NT2/D1 (cell line): ENCODE measurements around the gene SCAF8.

Source experiments
- DNase-seq: peaks from one replicate; pipeline ENCODE4 v3.0.0-alpha.2; 2011; ENCODE audit warnings: low read depth, low spot score
- H3K27me3 ChIP-seq: 2 replicates; pipeline ENCODE4 v1.6.0; 2011; ENCODE audit warnings: mild to moderate bottlenecking; ENCODE audit not compliant: insufficient read length, insufficient read depth
- H3K36me3 ChIP-seq: 2 replicates; pipeline ENCODE4 v1.6.1; 2011; ENCODE audit warnings: mild to moderate bottlenecking, low read length, mixed read lengths; ENCODE audit not compliant: insufficient read depth, insufficient read length
- H3K4me1 ChIP-seq: 2 replicates; pipeline ENCODE4 v1.5.1; 2011; ENCODE audit not compliant: insufficient read depth, insufficient read length
- H3K4me3 ChIP-seq: 2 replicates; pipeline ENCODE4 v1.5.1; 2011; ENCODE audit warnings: low read depth; ENCODE audit not compliant: insufficient read length
- H3K9ac ChIP-seq: 2 replicates; pipeline ENCODE4 v1.6.0; 2011; ENCODE audit warnings: low read depth; ENCODE audit not compliant: insufficient read length
- H3K9me3 ChIP-seq: 2 replicates; pipeline ENCODE4 v1.5.1; 2011; ENCODE audit warnings: mild to moderate bottlenecking, low read length; ENCODE audit not compliant: insufficient read depth
- SUZ12 ChIP-seq: IDR thresholded peaks from 2 replicates; pipeline ENCODE4 v1.6.1; 2011; ENCODE audit not compliant: insufficient read length, insufficient read depth; ENCODE audit errors: extremely low read depth
- YY1 ChIP-seq: IDR thresholded peaks from 2 replicates; pipeline ENCODE4 v1.6.1; 2011; ENCODE audit not compliant: insufficient read length, insufficient read depth
- ZNF274 ChIP-seq: IDR thresholded peaks from 2 replicates; pipeline ENCODE4 v1.6.1; 2011; ENCODE audit warnings: mild to moderate bottlenecking, low read depth, low read length

The SCAF8 gene

DNA sequence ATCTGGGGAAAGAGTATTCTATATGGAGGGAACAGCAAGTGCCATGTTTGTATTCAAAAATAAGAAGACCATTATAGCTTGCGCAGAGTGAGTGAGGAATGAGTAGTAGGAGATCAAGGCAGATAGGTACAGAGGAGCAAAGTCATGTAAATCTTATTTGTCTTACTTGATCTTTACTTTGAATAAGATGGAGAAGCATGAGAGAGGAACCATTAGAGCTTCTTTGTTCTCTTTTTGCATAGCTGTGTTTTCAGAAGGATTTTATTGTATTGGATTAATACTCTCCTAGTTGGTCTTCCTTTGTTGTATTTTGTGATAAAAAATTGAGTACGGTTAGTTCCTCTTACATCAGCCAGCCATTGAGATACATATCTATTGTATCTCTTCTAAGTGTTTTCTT, 88.4 kb downstream of the SCAF8 start:
- H3K9me3 ChIP-seq: no peaks in the 10 kb centered on the region
- DNase-seq: no peak
- no peak for TF ChIP-seq SUZ12
- TF ChIP-seq ZNF274: no peak
- TF ChIP-seq YY1: no peak

DNA sequence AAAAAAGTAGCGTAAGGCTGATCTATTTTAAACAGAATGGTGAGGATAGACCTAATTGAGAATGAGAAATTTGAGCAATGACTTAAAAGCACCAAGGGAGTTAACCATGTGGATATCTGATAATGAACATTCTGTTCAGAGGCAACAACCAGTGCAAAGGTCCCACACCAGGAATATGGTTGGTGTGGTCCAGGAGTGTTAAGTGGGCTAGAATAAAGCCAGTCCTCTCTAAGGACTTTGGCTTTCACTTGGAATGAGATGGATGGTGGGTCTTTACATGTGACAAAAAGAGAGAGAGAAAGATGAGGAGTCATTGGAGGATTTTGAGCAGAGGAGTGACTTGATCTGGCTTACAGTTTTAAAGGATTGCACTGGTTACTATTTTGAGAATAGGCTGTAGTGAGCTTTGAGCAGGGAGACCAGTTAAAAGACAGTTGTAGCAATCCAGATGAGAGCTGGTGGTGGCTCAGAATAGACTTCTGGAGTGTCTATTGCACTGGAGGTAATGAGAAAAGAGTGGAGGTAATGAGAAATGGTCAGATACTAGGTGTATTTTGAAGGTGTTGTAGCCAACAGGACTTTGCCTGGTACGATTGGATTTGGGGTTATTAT, 89.8 kb downstream of the SCAF8 start:
- peaks cover 80% of the 10 kb centered on the region for H3K36me3 ChIP-seq
- TF ChIP-seq SUZ12 (no peak), YY1 (no peak), ZNF274 (no peak)
- H3K9ac ChIP-seq: no peak overlapping the region
- no peak overlapping the region for H3K4me3 ChIP-seq
- H3K4me1 ChIP-seq: no peaks in the 10 kb centered on the region
- H3K27me3 ChIP-seq: no peaks in the 10 kb centered on the region
- H3K9me3 ChIP-seq: no peaks in the 10 kb centered on the region
- no peak for DNase-seq

More for the DNA sequence above, 88.4 kb downstream of the SCAF8 start:
- Histone ChIP-seq H3K4me3 (no peak overlapping the region), H3K4me1 (no peaks in the 10 kb centered on the region), H3K36me3 (peaks cover 86% of the 10 kb centered on the region), H3K9ac (no peak overlapping the region), H3K27me3 (no peaks in the 10 kb centered on the region)

DNA sequence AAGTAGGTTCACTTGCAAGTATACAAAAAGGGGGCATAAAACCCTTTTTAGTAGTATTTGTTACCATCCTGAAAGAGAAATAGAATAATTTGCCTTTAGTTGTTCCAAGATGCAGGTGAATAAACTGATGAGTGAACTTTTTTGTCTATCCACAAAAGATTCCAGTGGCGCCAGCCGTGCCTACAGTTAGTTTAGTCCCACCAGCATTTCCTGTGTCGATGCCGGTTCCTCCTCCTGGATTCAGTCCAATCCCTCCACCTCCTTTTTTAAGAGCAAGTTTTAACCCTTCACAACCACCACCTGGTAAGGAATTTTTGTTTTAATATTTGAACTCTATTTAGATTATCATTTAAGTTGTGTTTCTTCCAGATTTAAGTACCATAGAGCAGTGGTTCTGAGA, 90.9 kb downstream of the SCAF8 start:
- Histone ChIP-seq H3K4me1 (no peaks in the 10 kb centered on the region), H3K27me3 (no peaks in the 10 kb centered on the region), H3K9me3 (no peaks in the 10 kb centered on the region), H3K4me3 (no peak overlapping the region), H3K36me3 (peaks cover 72% of the 10 kb centered on the region), H3K9ac (no peak overlapping the region)
- no peak for DNase-seq
- TF ChIP-seq ZNF274: no peak
- TF ChIP-seq YY1: no peak
- TF ChIP-seq SUZ12: no peak

DNA sequence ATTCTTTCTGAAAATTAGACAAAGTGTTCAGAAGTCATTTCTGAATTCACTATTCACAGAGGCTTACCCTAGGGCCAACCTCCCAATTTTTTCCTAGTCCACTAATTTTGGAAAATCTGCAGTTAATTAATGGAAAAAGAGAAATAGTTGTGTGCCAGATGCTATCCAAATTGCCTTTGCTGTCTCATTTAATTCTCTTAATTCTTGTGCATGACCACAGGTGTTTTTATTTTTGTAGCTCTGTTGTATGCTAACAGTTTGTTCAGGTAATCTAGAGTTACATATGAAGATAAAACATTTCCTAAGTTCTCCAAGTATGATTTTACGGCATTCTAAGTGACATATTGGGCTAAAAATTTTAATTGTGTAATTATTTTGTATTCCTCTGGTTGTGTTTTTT, 96.8 kb downstream of the SCAF8 start:
- H3K4me3 ChIP-seq: no peak overlapping the region
- peaks cover 50% of the 10 kb centered on the region for H3K36me3 ChIP-seq
- no peaks in the 10 kb centered on the region for H3K9me3 ChIP-seq
- H3K27me3 ChIP-seq: no peaks in the 10 kb centered on the region
- no peak for TF ChIP-seq ZNF274
- no peak for TF ChIP-seq YY1
- TF ChIP-seq SUZ12: no peak
- no peaks in the 10 kb centered on the region for H3K4me1 ChIP-seq
- no peak for DNase-seq
- H3K9ac ChIP-seq: no peak overlapping the region

DNA sequence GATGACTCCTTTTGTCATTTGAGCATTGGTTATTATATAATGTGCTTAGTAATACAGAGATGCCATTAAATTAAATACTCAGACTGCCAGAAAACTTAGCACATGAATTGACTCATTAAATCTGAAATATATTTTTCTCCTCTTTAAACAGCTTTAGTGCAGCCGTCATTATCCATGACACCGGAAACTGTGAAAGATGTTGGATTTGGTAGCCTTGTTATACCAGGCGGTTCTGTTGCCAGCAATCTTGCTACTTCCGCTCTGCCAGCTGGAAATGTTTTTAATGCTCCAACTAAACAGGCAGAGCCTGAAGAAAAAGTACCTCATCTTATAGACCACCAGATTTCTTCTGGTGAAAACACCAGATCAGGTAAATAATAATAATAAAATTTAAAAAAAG, 97.6 kb downstream of the SCAF8 start:
- no peaks in the 10 kb centered on the region for H3K9me3 ChIP-seq
- H3K4me3 ChIP-seq: no peak overlapping the region
- TF ChIP-seq ZNF274: no peak
- no peak for TF ChIP-seq YY1
- no peak for DNase-seq
- H3K4me1 ChIP-seq: no peaks in the 10 kb centered on the region
- peaks cover 42% of the 10 kb centered on the region for H3K36me3 ChIP-seq
- H3K9ac ChIP-seq: no peak overlapping the region
- H3K27me3 ChIP-seq: no peaks in the 10 kb centered on the region

DNA sequence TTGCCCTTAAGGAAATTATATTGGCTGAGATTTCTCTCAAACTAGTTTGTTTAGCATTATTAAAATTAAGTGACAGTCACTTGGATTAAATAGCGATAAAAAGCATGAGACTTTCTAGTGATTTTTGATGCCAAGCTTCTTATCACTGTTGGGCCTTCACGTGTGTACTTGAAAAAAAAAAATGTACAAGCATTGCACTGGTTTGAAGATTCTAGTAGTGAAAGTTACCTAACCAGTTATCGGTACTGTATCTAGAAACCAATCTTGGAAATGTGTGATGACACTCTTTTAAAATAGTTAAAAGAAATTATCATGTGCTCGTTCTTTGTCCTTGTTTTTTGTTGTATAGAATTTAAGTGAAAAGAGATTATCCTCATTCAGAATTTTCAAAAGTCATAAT, 102.1 kb downstream of the SCAF8 start:
- Histone ChIP-seq H3K27me3 (no peaks in the 10 kb centered on the region), H3K9ac (no peak overlapping the region), H3K9me3 (no peaks in the 10 kb centered on the region), H3K4me3 (no peak overlapping the region), H3K36me3 (peaks cover 28% of the 10 kb centered on the region), H3K4me1 (no peaks in the 10 kb centered on the region)
- no peak for DNase-seq
- TF ChIP-seq YY1: no peak
- TF ChIP-seq SUZ12: no peak
- no peak for TF ChIP-seq ZNF274

DNA sequence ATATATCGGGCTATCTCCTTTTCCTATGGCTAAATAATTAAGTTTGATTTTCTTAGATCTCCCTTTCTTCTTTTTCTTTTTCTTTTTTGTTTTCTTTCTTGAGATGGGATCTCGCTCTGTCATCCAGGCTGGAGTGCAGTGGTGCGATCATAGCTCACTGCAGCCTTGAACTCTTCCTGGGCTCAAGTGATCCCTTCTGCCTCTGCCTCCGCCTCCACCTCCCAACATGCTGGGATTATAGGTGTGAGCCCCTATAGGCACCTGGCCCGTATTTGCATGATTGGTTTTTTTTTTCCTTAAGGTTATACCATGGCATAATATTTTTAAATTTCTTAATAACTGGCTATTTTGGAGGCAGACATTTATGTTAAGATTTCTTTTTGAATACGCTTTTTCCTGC, 106.3 kb downstream of the SCAF8 start:
- no peak for DNase-seq
- no peaks in the 10 kb centered on the region for H3K9me3 ChIP-seq
- H3K27me3 ChIP-seq: no peaks in the 10 kb centered on the region
- no peak overlapping the region for H3K4me3 ChIP-seq
- H3K4me1 ChIP-seq: no peaks in the 10 kb centered on the region
- TF ChIP-seq YY1 (no peak), SUZ12 (no peak)
- no peak overlapping the region for H3K9ac ChIP-seq
- H3K36me3 ChIP-seq: peaks cover 5% of the 10 kb centered on the region

DNA sequence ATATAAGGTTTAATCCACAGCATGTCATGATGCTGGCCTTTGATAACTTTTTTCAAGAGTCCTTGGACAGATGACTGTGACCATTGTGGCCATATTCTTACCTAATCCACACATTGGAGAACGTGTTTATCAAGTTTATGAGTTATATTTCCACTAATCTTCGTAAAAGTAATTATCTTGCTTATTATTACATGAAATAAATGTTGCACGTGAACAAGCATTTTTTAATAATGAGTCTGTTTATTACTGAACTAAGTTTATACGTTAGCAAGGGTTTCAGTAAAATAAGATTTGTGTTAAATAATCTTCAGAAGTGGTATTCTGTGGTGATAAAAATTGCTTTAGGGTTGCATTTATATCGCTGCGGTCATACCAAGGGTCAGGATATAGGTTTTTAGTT, 107.1 kb downstream of the SCAF8 start:
- Histone ChIP-seq H3K27me3 (no peaks in the 10 kb centered on the region), H3K9me3 (no peaks in the 10 kb centered on the region), H3K36me3 (peaks cover 5% of the 10 kb centered on the region), H3K9ac (no peak overlapping the region), H3K4me3 (no peak overlapping the region), H3K4me1 (no peaks in the 10 kb centered on the region)
- TF ChIP-seq SUZ12 (no peak), ZNF274 (no peak), YY1 (no peak)
- no peak for DNase-seq
